Inflammatory macrophage (primary cell): ENCODE measurements around the gene LYL1.
A peak's percentile ranks its signal among the peaks of the same experiment; 100 is the strongest.
"Not testable (repeated sequence)": the region's sequence is repeated elsewhere in the genome, so short reads cannot be mapped to it uniquely, and the experiment has no call there.

ENCODE experiments used
- DNase-seq, 2 donors: peaks; one replicate each; pipeline ENCODE4 v3.0.0-alpha.2; 2020 to 2022
- total RNA-seq, 18 experiments: gene quantifications; one replicate each; lab custom pipeline; 2026; ENCODE audit warnings: mixed read lengths in 6 of 18, inconsistent platforms in 2 of 18; lab: John Stamatoyannopoulos, UW

Gene LYL1
- total RNA-seq = 2.0 to 50.4 (median 23.4) reads per million in 18 experiments

DNA sequence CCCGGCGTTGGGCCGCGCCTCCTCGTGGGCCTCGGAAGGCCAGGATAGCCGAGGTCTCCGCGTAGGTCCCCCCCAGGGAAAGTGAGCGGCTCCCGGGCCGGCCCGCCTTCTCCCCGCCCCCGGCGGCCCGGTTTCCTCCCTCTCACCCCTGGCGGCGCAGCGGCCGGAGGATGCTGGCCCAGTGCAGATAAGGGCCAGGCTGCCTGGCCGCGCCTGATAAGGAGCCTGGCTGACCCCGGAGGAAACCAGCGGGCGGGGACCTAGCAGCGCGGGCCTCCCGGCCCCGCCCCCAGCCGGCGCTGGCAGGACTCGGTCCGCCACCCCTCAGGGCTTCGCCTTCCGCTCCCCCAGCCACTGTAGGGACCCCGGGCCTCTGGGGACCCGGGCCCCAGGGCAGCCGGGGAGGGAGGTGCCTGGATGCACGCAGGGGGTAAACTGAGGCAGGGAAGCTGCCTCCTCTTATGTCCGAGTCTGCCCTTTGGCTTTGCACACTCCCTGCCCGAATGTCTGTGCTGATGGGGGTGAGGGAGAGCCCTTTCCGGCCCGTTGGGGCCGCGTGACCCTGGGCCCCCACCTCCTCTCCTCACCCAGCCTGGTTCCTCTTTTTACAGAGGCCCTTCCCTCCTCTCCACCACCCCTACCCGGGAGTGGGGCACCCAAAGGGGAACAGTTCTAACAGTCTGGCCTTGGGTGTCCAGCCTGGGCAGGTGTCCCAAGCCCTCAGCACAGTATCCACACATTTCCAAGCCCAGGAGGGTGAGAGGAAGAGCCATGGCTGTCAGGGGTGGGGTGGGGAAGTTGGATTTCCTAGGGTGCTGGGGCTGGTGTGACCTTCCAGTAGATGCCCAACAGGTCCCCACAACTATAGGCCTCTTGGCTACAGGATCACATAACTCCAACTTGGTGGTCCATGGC lies at the start of gene LYL1:
Gene LYL1 (minus strand): TSS at position 193 of the 915 bp plus-strand sequence. CDS start 1,687 bp downstream, outside the sequence.
- DNase-seq = peak; percentile 92 to 94

DNA sequence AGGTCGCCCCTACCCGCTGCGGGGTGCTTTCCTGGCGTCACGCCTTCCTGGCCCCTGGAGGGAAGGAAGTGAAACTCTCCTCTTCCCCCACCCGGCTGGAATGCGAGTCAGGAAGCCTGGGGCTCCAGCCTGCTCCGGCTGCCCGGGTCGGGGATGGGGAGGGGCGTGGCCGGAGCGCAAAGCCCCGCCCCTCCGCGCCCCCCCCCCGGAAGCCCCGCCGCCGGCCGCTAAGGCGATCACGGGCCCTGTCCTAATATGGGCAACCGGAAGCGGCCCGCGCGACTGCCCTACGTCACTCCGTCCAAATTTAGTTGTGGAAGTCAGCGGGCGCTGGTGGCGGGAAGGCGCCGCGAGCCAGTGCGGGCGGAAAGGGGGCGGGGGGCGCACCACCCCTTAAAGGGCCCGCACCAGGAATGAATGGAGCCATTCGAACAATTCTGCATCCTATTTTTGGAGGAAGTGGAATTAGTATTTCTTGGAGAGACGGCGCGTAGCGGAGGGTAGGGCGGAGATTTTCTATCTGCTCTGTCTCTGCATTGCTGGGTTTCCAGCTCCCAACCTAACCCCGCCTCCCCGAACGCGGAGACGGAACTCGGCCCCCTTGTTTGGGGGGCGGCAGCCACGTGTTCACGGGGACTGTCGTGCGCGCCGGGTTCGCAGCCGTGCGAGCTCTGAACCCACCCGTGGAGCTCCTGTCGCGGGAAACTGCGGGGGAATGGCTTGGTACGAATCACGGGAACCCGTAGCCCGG lies 49.1 kb upstream of the LYL1 start:
- DNase-seq = peak; percentile 98 to 99

GRCh38 chr19:13150931-13151604 lies 48.4 kb upstream of the LYL1 start:
- DNase-seq = no peak

GRCh38 chr19:13150187-13150930 lies 47.7 kb upstream of the LYL1 start, which contains the start of the genes IER2 and STX10:
TSS of gene IER2 (plus strand) at chr19:13150411. CDS start at chr19:13153187, 2,776 bp downstream.
TSS of gene STX10 (minus strand) at chr19:13150375. CDS start at chr19:13150173, 202 bp downstream.
- peak; percentile 97 for DNase-seq

GRCh38 chr19:13149628-13150186 lies 47.0 kb upstream of the LYL1 start:
- DNase-seq = peak; percentile 42 to 43

DNA sequence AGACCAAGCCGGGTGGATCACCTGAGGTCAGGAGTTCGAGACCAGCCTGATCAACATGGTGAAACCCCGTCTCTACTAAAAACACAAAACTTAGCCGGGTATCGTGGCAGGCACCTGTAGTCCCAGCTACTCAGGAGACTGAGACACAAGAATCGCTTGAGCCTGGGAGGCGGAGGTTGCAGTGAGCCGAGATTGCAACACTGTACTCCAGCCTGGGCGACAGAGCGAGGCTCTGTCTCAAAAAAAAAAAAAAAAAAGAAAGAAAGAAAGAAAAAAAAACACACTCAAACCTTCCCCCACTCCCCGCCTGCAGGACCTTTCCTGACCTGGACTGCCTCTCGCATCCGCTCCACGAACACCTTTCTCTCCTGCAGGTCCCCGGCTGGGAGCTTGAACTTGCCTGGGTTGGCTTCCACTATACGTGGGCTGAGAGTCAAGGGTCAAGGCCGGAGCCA lies 46.5 kb upstream of the LYL1 start:
- not testable (repeated sequence) for DNase-seq

GRCh38 chr19:13146763-13147563 lies 44.3 kb upstream of the LYL1 start:
- peak; percentile 85 to 92 for DNase-seq

DNA sequence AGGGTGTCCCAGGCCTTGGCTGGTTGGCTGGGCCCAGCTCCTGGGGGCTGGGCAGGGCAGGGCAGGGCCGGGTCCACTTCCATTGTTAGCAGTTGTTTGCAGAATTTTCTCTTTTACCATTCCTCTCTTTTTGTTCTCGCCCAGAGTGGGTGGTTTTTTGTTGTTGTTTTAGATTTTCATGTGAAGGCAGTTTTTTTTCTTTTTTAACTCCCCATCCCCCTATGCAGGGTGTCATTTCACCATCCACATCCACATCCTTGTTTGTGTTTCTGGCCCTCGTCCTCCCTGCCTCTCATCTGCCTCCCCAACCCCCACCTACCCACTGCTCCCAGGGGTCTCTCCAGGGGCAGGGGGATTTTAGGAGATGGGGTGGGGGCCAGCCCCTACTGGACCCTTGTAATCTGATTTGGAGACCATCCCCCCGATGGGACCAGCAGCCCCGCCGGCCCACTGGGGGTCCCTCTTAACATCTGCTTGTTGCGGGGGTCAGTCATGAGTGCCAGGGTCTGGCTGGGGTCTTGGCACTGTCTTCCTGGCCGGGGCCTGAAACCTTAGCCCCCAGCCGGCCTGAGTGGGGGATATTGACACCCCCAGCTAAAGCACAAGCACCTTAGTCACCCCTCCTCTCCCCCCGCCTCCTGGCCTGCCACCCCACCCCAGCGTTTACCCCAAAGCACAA lies 37.1 kb upstream of the LYL1 start:
- DNase-seq = no peak

- no peak for DNase-seq
These were observed 36.2 kb upstream of the LYL1 start for GRCh38 chr19:13138916-13139198.

GRCh38 chr19:13138171-13138915 lies 35.7 kb upstream of the LYL1 start:
- DNase-seq = no peak

- DNase-seq = no peak
These were observed 34.7 kb upstream of the LYL1 start for GRCh38 chr19:13137290-13137794.

DNA sequence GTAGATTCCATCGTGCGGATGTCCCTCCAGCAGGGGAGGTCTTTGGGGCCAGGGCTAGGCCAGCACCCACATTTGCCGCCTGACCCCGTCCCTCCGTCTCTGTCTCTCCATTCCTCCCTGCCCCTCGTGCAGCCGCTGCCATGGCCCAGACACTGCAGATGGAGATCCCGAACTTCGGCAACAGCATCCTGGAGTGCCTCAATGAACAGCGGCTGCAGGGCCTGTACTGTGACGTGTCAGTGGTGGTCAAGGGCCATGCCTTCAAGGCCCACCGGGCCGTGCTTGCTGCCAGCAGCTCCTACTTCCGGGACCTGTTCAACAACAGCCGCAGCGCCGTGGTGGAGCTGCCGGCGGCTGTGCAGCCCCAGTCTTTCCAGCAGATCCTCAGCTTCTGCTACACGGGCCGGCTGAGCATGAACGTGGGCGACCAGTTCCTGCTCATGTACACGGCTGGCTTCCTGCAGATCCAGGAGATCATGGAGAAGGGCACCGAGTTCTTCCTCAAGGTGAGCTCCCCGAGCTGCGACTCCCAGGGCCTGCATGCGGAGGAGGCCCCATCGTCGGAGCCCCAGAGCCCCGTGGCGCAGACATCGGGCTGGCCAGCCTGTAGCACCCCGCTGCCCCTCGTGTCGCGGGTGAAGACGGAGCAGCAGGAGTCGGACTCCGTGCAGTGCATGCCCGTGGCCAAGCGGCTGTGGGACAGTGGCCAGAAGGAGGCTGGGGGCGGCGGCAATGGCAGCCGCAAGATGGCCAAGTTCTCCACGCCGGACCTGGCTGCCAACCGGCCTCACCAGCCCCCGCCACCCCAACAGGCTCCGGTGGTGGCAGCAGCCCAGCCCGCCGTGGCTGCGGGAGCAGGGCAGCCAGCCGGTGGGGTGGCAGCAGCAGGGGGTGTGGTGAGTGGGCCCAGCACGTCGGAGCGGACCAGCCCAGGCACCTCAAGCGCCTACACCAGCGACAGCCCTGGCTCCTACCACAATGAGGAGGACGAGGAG lies 32.7 kb upstream of the LYL1 start:
- DNase-seq = no peak

- DNase-seq = no peak
These were observed 32.0 kb upstream of the LYL1 start for GRCh38 chr19:13134626-13135025.

DNA sequence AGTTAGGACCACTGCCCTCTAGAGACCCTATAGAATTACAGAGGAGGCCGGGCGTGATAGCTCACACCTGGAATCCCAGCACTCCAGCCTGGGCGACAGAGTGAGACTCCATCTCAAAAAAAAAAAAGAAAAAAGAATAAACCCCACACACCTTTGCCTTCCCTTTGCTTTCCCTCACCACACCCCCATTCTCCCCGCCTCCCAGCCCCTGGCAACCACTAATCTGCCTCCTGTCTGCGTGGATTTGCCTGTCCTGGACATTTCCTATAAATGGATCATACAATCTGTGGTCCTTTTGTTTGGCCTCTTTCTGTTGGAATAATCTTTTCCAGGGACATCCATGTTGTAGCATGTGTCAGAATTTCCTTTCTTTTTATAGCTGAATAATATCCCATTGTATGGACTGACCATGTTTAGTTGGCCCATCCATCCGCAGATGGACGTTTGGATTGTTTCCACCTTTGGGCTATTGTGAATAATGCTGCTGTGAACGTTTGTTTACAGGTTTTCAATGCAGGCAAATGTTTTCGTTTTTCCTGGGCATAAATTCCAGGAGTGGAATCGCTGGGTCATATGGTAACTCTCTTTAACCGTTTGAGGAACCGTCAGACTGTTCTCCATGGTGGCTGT lies 30.7 kb upstream of the LYL1 start:
- DNase-seq = no peak

DNA sequence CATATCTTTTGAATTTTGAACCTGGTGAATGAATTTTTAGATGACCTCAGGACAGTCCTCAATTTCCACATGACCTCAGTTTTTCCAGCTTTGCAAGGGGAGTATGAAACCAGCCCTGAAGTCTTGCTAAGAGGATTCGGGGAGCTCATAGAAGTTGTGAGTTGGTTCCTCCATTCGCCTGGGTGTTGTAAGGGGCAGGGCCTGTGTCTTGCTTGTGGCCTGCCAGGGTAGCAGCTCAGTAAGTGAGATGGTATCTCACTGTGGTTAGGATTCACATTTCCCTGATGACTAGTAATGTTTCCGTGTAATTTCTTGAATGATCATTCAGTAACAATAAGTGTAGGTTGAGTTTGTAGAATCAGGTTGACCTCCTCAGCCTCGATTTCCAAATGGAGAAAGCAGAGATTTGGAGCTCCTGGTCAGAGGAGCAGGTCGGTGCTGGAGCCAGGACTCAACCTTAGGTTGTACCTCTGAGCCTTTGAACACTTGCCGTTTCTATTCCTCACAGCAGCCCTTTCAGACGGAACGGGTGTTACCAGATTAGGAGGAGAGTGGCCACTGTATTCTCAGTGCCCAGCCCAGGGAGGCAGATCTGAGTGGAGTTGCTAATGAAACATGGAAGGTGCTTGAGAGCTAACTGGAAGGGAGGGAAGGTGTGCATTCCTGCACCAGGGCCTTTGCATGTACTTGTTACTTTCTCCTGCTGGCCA lies 30.0 kb upstream of the LYL1 start:
- DNase-seq = no peak

- no peak for DNase-seq
These were observed 28.3 kb upstream of the LYL1 start for GRCh38 chr19:13130886-13131490.
